ENCODE measurements around the gene HMMR.

HMMR gene

DNA sequence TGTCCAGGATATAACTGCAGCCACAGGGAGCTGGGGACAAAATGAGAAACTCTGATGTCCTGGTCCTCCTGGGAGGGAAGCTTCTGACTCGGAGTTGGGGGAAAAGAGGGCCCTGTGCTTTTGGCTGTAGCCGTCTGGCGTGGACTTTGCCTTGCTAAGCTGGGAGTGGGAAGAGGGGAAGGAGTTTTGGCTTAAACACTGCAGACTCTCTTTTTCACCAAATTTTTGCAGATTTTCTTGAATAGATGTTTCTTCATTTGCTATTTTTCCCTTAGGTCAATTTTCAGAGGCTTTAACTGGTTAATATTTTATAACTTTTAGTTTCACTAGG, 29.3 kb downstream of the HMMR start:
- no peak for DNase-seq (ENCODE audit: low spot score)
- in situ Hi-C loops (cut with MboI; ENCODE audit: low sequenced_read_pairs, unreplicated experiment), result no loop called here
- TF ChIP-seq, protein P1, sequence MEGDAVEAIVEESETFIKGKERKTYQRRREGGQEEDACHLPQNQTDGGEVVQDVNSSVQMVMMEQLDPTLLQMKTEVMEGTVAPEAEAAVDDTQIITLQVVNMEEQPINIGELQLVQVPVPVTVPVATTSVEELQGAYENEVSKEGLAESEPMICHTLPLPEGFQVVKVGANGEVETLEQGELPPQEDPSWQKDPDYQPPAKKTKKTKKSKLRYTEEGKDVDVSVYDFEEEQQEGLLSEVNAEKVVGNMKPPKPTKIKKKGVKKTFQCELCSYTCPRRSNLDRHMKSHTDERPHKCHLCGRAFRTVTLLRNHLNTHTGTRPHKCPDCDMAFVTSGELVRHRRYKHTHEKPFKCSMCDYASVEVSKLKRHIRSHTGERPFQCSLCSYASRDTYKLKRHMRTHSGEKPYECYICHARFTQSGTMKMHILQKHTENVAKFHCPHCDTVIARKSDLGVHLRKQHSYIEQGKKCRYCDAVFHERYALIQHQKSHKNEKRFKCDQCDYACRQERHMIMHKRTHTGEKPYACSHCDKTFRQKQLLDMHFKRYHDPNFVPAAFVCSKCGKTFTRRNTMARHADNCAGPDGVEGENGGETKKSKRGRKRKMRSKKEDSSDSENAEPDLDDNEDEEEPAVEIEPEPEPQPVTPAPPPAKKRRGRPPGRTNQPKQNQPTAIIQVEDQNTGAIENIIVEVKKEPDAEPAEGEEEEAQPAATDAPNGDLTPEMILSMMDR (IDR thresholded peaks at IDR 0.05; ENCODE audit: borderline replicate concordance, control extremely low read depth, extremely low read depth, insufficient read depth, missing control alignments), result no peak

DNA sequence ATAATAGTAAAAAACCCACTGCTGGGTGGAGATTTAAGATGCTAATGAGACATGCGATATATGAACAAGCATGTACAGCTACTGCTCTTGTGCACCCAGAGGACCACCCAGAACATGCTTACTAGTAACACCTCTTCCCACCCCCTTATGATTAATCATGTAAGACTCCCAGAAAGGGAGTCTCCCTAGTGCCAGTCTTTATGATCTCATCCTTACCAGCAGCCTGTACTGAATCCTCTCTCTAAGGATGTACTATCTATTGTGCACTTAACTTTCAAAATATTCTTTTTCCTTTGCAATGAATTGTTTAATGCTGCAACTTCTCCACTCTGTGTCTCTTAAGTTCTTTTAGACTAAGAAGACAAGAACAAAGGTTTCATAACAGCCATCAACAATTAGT, 35.9 kb downstream of the HMMR start:
- DNase-seq (ENCODE audit: low spot score), result no peak
- TF ChIP-seq, protein P1 (IDR thresholded peaks at IDR 0.05; ENCODE audit: borderline replicate concordance, control extremely low read depth, extremely low read depth, insufficient read depth, missing control alignments), result no peak
- in situ Hi-C loops (cut with MboI; ENCODE audit: low sequenced_read_pairs, unreplicated experiment), result no loop called here

GRCh38 chr5:163497315-163497714, 36.9 kb downstream of the HMMR start:
- DNase-seq (ENCODE audit: low spot score), result no peak

GRCh38 chr5:163498886-163499285, 38.5 kb downstream of the HMMR start:
- no peak for DNase-seq (ENCODE audit: low spot score)
- TF ChIP-seq, protein P1 (IDR thresholded peaks at IDR 0.05; ENCODE audit: borderline replicate concordance, control extremely low read depth, extremely low read depth, insufficient read depth, missing control alignments), result no peak
- in situ Hi-C loops (cut with MboI; ENCODE audit: low sequenced_read_pairs, unreplicated experiment), result no loop called here

More at GRCh38 chr5:163497315-163497714, 36.9 kb downstream of the HMMR start:
- TF ChIP-seq, protein P1 (IDR thresholded peaks at IDR 0.05; ENCODE audit: borderline replicate concordance, control extremely low read depth, extremely low read depth, insufficient read depth, missing control alignments), result no peak
- in situ Hi-C loops (cut with MboI; ENCODE audit: low sequenced_read_pairs, unreplicated experiment), result no loop called here

DNA sequence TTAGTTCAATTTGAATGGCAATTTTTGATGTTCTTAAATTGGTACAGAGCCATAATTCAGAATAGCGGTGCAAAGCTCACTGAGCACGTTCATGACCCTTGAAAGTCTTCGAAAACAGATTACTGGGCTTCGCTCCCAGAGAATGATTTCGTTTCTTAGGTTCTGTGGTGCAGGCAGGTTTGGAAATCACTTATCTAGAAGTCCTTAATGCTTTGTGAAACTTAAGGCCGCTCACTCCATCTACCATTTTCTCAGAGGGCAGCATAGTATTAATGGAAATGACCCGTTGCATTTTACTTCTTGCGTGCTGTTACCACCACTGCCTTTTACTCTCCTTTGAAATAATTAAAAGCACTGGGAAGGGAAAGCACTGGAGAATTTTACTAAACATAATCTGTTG, 42.1 kb downstream of the HMMR start:
- in situ Hi-C loops (cut with MboI; ENCODE audit: low sequenced_read_pairs, unreplicated experiment), result no loop called here
- TF ChIP-seq, protein P1 (IDR thresholded peaks at IDR 0.05; ENCODE audit: borderline replicate concordance, control extremely low read depth, extremely low read depth, insufficient read depth, missing control alignments), result no peak
- DNase-seq (ENCODE audit: low spot score), result no peak

- in situ Hi-C loops (cut with MboI; ENCODE audit: low sequenced_read_pairs, unreplicated experiment), result no loop called here
- TF ChIP-seq, protein P1 (IDR thresholded peaks at IDR 0.05; ENCODE audit: borderline replicate concordance, control extremely low read depth, extremely low read depth, insufficient read depth, missing control alignments), result peak; percentile 63
- peak; percentile 51 for DNase-seq (ENCODE audit: low spot score)
Observed at GRCh38 chr5:163503106-163504078, 43.0 kb downstream of the HMMR start.
